Neuronal stem cell (in vitro differentiated cells): ENCODE results near the gene KRTAP4-12.
"Not testable (repeated sequence)": the region's sequence is repeated elsewhere in the genome, so short reads cannot be mapped to it uniquely, and the experiment has no call there.

Source experiments
- DNase-seq: peaks from one replicate; pipeline ENCODE4 v3.0.0-alpha.2; 2013; ENCODE audit warnings: low spot score
- H2AFZ ChIP-seq: one replicate; pipeline ENCODE4 v1.6.1; 2013; ENCODE audit warnings: mild to moderate bottlenecking, low read length, inconsistent platforms
- H2AK5ac ChIP-seq: 2 replicates; pipeline ENCODE4 v1.6.1; 2013; ENCODE audit warnings: low read depth, mild to moderate bottlenecking, inconsistent platforms, low read length, moderate library complexity, mixed read lengths
- H2BK120ac ChIP-seq: 2 replicates; pipeline ENCODE4 v1.6.1; 2013; ENCODE audit warnings: low read depth, mild to moderate bottlenecking, inconsistent platforms, low read length, moderate library complexity, mixed read lengths
- H2BK12ac ChIP-seq: one replicate; pipeline ENCODE4 v1.6.1; 2013; ENCODE audit warnings: low read length, inconsistent platforms
- H2BK15ac ChIP-seq: 2 replicates; pipeline ENCODE4 v1.6.1; 2013; ENCODE audit warnings: mild to moderate bottlenecking, low read length, inconsistent platforms, mixed read lengths
- H2BK5ac ChIP-seq: one replicate; pipeline ENCODE4 v1.6.1; 2013; ENCODE audit warnings: inconsistent platforms, mild to moderate bottlenecking, low read length, moderate library complexity
- H3K14ac ChIP-seq: one replicate; pipeline ENCODE4 v1.6.1; 2013; ENCODE audit warnings: low read length, inconsistent platforms
- H3K18ac ChIP-seq: 2 replicates; pipeline ENCODE4 v1.6.1; 2013; ENCODE audit warnings: low read length, inconsistent platforms
- H3K23ac ChIP-seq: 2 replicates; pipeline ENCODE4 v1.6.1; 2013; ENCODE audit warnings: low read depth, mild to moderate bottlenecking, mixed read lengths, low read length, inconsistent platforms; ENCODE audit not compliant: poor library complexity
- H3K27ac ChIP-seq: replicated peaks from 3 replicates; pipeline ENCODE4 v1.5.1; 2013; ENCODE audit warnings: low read length, inconsistent platforms
- H3K27me3 ChIP-seq, 3 experiments: 2 replicates each; pipeline ENCODE4 v1.6.1; 2013; ENCODE audit warnings: low read length in 3 of 3, mild to moderate bottlenecking in 2 of 3, inconsistent platforms in 1 of 3, low read depth in 1 of 3, mixed read lengths in 1 of 3, moderate library complexity in 1 of 3; ENCODE audit not compliant: control insufficient read depth in 3 of 3, insufficient read depth in 3 of 3
- H3K36me3 ChIP-seq, 2 donors: replicated peaks in 1 of 2; 2 replicates each; pipeline ENCODE4 v1.6.1; 2013; ENCODE audit warnings: low read length in 2 of 2; ENCODE audit not compliant: control insufficient read depth in 2 of 2, insufficient read depth in 2 of 2
- H3K4ac ChIP-seq: 2 replicates; pipeline ENCODE4 v1.6.1; 2013; ENCODE audit warnings: inconsistent platforms, mild to moderate bottlenecking, low read length, moderate library complexity
- H3K4me1 ChIP-seq, 2 donors: 1 replicate in 1 of 2; 2 replicates in 1 of 2; pipeline ENCODE4 v1.6.1; 2013; ENCODE audit warnings: low read length in 2 of 2, low read depth in 1 of 2; ENCODE audit not compliant: control insufficient read depth in 2 of 2, insufficient read depth in 1 of 2
- H3K4me2 ChIP-seq: one replicate; pipeline ENCODE4 v1.6.1; 2013; ENCODE audit warnings: mild to moderate bottlenecking, low read length, inconsistent platforms; ENCODE audit not compliant: insufficient read depth, poor library complexity, severe bottlenecking
- H3K4me3 ChIP-seq, 2 donors: 2 replicates each; pipeline ENCODE4 v1.5.1; 2013; ENCODE audit warnings: low read length in 2 of 2, mild to moderate bottlenecking in 2 of 2, inconsistent platforms in 1 of 2, moderate library complexity in 1 of 2
- H3K79me1 ChIP-seq: one replicate; pipeline ENCODE4 v1.6.1; 2013; ENCODE audit warnings: low read depth, mild to moderate bottlenecking, inconsistent platforms, low read length, moderate library complexity
- H3K9ac ChIP-seq: one replicate; pipeline ENCODE4 v1.6.1; 2013; ENCODE audit warnings: mild to moderate bottlenecking, low read depth, low read length, inconsistent platforms; ENCODE audit not compliant: poor library complexity
- H3K9me3 ChIP-seq, 2 donors: replicated peaks in 1 of 2; 2 replicates each; pipeline versions ENCODE3 to v1.6.1; 2013; ENCODE audit warnings: low read length in 2 of 2, mild to moderate bottlenecking in 2 of 2, inconsistent platforms in 1 of 2, low read depth in 1 of 2, mixed read lengths in 1 of 2, moderate library complexity in 1 of 2; ENCODE audit not compliant: control insufficient read depth in 2 of 2, insufficient read depth in 1 of 2
- H4K8ac ChIP-seq: one replicate; pipeline ENCODE4 v1.6.1; 2013; ENCODE audit warnings: low read depth, mild to moderate bottlenecking, inconsistent platforms, low read length, moderate library complexity
- H4K91ac ChIP-seq: one replicate; pipeline ENCODE4 v1.6.1; 2013; ENCODE audit warnings: low read length, low read depth, mild to moderate bottlenecking, inconsistent platforms; ENCODE audit not compliant: poor library complexity
- WGBS, 2 donors: extraction: QIAGEN DNeasy Blood & Tissue Kit; methylation state at CpG; one replicate each; pipeline ENCODE4 v1.1.7; 2013; ENCODE audit warnings: missing lambda C conversion rate in 2 of 2, mixed read lengths in 1 of 2; ENCODE audit not compliant: insufficient read length in 2 of 2, insufficient replicate concordance in 1 of 2; ENCODE audit errors: extremely low coverage in 2 of 2; 5-methylcytosine and 5-hydroxymethylcytosine counted together

The KRTAP4-12 gene

DNA sequence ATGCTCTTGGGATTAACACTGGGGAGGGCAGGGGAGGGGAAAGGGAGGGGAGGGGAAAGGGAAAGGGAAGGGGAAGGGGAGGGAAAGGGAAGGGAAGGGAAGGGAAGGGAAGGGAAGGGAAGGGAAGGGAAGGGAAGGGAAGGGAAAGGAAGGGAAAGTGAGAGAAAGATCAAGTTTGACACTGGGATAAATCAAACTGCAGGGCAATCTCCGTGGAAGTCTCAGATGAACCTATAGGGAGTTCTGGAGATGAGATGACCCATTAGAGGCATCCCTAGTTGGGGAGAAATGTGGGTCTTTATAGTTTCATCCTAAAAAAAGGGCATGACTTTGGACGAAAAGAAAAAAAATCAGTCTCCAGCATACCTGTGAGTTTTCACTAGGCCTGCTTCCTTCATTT lies 2.2 kb downstream of the KRTAP4-12 start:
- no CpG with 5 or more reads among the region's 2 CpGs for WGBS, 2 donors
- no peaks in the 10 kb centered on the region for H3K27me3 ChIP-seq
- no peak overlapping the region for H2BK15ac ChIP-seq
- no peaks in the 10 kb centered on the region for H3K36me3 ChIP-seq
- no peak overlapping the region for H2BK12ac ChIP-seq
- no peak overlapping the region for H2BK5ac ChIP-seq
- H3K27ac ChIP-seq, result no peak overlapping the region
- DNase-seq, result no peak
- no peak overlapping the region for H3K23ac ChIP-seq
- no peak overlapping the region for H2BK120ac ChIP-seq
- H3K9me3 ChIP-seq, result no peaks in the 10 kb centered on the region
- H3K18ac ChIP-seq, result no peak overlapping the region
- no peak overlapping the region for H2AK5ac ChIP-seq
- H3K4me3 ChIP-seq, result no peak overlapping the region
- no peaks in the 10 kb centered on the region for H3K4me1 ChIP-seq
- H3K9ac ChIP-seq, result no peak overlapping the region
- no peak overlapping the region for H4K91ac ChIP-seq
- H2AFZ ChIP-seq, result no peak overlapping the region
- H3K79me1 ChIP-seq, result no peaks in the 10 kb centered on the region
- H4K8ac ChIP-seq, result no peak overlapping the region
- no peak overlapping the region for H3K14ac ChIP-seq
- H3K4ac ChIP-seq, result no peak overlapping the region
- no peak overlapping the region for H3K4me2 ChIP-seq

DNA sequence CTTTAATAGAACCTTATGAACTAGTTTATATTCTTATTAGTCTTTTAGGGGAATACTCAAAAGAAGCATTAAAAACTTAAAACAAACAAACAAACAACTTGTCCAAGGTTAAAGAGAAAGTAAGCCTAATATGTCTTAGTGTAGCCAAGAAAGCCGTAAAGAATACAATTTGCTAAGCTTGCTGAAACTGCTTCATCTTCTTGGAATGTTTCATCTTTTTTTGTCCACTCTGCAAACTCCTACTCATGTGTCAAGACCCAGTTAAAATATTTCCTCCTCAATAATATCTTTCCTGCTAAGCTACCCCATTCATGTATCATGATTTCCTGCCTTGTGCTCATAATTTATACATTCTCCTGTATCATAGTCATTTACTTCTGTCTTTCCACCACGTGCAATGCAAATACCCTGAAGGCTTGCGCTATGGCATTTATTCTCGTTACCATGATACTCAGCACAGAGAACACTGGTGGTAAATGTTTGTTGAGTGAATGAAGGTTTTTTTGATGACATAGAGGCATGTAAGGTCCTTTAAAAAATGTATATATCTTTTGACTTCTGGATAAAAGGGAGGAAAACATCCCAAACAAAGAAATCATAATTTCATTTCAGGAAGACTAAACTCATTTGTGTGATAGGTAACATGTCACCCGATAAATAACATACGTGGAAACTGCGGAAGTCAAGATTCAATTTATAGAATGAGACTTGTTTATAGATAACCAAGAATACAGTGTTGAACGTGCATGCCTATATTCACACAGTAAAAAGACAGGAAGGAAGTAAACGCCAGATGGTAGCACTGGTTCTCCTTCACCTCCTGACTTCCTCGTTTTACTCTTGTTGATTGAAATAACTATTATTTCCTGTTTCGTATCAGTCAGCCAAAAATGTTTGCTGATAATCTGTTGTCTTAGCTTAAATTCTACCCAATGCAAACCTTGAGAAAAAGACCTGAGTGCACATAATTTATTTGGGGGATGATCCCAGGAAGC lies 4.0 kb downstream of the KRTAP4-12 start:
- not testable (repeated sequence) for H3K18ac ChIP-seq, H3K27me3 ChIP-seq, H3K27ac ChIP-seq, H3K4me3 ChIP-seq, DNase-seq, H2BK12ac ChIP-seq, H2AFZ ChIP-seq, H3K9me3 ChIP-seq, H3K4me1 ChIP-seq, H2BK5ac ChIP-seq, H3K23ac ChIP-seq, H2BK15ac ChIP-seq, H3K36me3 ChIP-seq, H3K14ac ChIP-seq, H3K9ac ChIP-seq, H4K8ac ChIP-seq, H3K79me1 ChIP-seq, H2BK120ac ChIP-seq, H2AK5ac ChIP-seq, H3K4ac ChIP-seq, H3K4me2 ChIP-seq, H4K91ac ChIP-seq
- no CpG with 5 or more reads among the region's 11 CpGs for WGBS, 2 donors

DNA sequence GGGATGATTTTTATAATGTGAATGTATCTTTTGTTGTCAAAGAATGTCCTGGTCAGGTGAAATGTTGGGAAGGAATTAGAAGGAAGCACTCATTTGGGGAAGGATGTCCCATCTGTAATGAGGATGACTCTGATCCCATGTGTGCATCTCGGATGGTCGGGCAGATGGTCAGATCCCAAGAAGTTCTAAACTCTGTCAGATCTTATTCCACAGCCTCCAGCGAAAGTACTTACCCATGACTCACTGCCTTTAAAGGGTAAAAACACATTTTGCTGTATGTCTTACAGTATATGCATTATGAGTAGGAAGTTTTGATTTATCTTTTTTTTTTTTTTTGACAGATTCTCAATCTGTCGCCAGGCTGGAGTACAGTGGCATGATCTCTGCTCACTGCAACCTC lies 5.3 kb downstream of the KRTAP4-12 start:
- H3K27ac ChIP-seq, result no peak overlapping the region
- H3K27me3 ChIP-seq, result peaks cover 0 to 3% (median 0%) of the 10 kb centered on the region in 3 experiments
- no peak overlapping the region for H3K18ac ChIP-seq
- H3K4me1 ChIP-seq, result no peaks in the 10 kb centered on the region
- no peak overlapping the region for H3K14ac ChIP-seq
- peaks cover 0 to 4% of the 10 kb centered on the region in 2 donors for H3K9me3 ChIP-seq
- DNase-seq, result no peak
- no peak overlapping the region for H2BK12ac ChIP-seq
- no peak overlapping the region for H3K4me3 ChIP-seq
- no peak overlapping the region for H2AK5ac ChIP-seq
- no peak overlapping the region for H2AFZ ChIP-seq
- WGBS, 2 donors, result no CpG with 5 or more reads among the region's 4 CpGs
- no peak overlapping the region for H2BK120ac ChIP-seq
- H4K91ac ChIP-seq, result no peak overlapping the region
- H3K36me3 ChIP-seq, result no peaks in the 10 kb centered on the region
- no peak overlapping the region for H3K9ac ChIP-seq
- no peak overlapping the region for H2BK15ac ChIP-seq
- no peak overlapping the region for H2BK5ac ChIP-seq
- no peak overlapping the region for H3K4ac ChIP-seq
- H3K23ac ChIP-seq, result no peak overlapping the region
- no peaks in the 10 kb centered on the region for H3K79me1 ChIP-seq
- H4K8ac ChIP-seq, result no peak overlapping the region
- H3K4me2 ChIP-seq, result no peak overlapping the region

DNA sequence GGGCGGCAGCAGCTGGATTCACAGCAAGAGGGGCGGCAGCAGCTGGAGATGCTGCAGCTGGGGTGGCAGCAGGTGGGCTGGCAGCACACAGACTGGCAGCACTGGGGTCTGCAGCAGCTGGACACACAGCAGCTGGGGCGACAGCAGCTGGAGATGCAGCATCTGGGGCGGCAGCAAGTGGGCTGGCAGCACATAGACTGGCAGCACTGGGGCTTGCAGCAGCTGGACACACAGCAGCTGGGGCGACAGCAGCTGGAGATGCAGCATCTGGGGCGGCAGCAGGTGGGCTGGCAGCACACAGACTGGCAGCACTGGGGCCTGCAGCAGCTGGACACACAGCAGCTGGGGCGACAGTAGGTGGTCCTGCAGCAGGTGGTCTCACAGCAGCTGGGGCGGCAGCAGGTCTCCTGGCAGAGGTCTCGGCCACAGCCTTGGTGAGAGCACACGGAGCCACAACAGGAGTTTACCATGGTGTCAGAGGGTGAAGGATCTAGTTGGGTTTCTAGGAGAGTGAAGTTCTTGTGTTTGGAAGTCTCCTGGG lies 6.1 kb downstream of the KRTAP4-12 start, which contains the start of gene KRTAP4-11:
TSS of gene KRTAP4-11 (minus strand) at position 528 of the 541 bp plus-strand sequence. CDS start at position 470, 58 bp downstream.
- not testable (repeated sequence) for H2BK120ac ChIP-seq, H3K27ac ChIP-seq, H3K14ac ChIP-seq, H4K91ac ChIP-seq, H4K8ac ChIP-seq, H3K4me2 ChIP-seq, H2BK12ac ChIP-seq, H3K79me1 ChIP-seq, H2BK15ac ChIP-seq, H3K4me1 ChIP-seq, DNase-seq, H3K4ac ChIP-seq, H2AFZ ChIP-seq, H3K9ac ChIP-seq, H3K27me3 ChIP-seq, H3K4me3 ChIP-seq, H2BK5ac ChIP-seq, H2AK5ac ChIP-seq, H3K36me3 ChIP-seq, H3K9me3 ChIP-seq, H3K18ac ChIP-seq, H3K23ac ChIP-seq
- WGBS, 2 donors, result no CpG with 5 or more reads among the region's 10 CpGs
